ENCODE data around the gene MALT1.

GRCh38 chr18:58657081-58657480, 14.2 kb upstream of the MALT1 start:
- TF ChIP-seq EZH2phosphoT487 (IDR thresholded peaks at IDR 0.05; ENCODE audit: unreplicated experiment) (no peak), CTCF (conservative IDR thresholded peaks at IDR 0.05; ENCODE audit: low read depth in 2 of 2) (no peak), JUNB (IDR thresholded peaks at IDR 0.05; ENCODE audit: unreplicated experiment) (no peak), POLR2AphosphoS5 (IDR thresholded peaks at IDR 0.05; ENCODE audit: low read depth) (no peak), NANOG (IDR thresholded peaks at IDR 0.05; ENCODE audit: borderline replicate concordance) (no peak), CREB1 (CRISPR knock-in tag; IDR thresholded peaks at IDR 0.05; ENCODE audit: low read depth) (no peak), REST (IDR thresholded peaks at IDR 0.05; ENCODE audit: unreplicated experiment) (no peak), EZH2 (IDR thresholded peaks at IDR 0.05; ENCODE audit: low read depth, unreplicated experiment) (no peak), ZNF114 (CRISPR knock-in tag; IDR thresholded peaks at IDR 0.05) (no peak), ETS1 (IDR thresholded peaks at IDR 0.05) (no peak)
